ENCODE measurements around the gene CLIC4. TPM values are rescaled to one million over a fixed set of nuclear protein-coding genes. Genes with fewer than 3 reads are reported as not detected.

CLIC4 gene
- total RNA-seq, 4 donors from 2014 or later: 294 to 434 (median 374) TPM

DNA sequence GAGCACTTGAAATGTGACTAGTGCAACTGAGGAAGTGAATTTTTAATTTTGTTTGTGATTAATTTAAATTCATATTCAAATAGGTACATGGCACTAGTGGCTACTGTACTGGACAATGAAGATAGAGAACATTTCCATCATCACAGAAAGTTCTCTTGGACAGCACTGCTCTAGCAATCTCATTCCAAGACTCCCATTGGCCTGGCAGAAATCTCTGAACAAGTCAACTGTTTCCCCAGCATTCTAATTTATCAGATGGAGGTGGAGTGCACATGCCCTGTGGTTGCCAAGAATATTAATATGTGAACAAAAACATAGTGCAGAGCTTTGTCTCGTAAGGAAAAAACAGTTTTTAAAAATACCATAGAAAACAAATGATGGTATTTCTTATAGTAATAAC, 81.3 kb downstream of the CLIC4 start:
- no peaks in the 10 kb centered on the region for H3K27me3 ChIP-seq
- intact Hi-C loops (cut with DNase I; ENCODE audit: low total_unique reads): no loop called here
- TF ChIP-seq, protein P1, sequence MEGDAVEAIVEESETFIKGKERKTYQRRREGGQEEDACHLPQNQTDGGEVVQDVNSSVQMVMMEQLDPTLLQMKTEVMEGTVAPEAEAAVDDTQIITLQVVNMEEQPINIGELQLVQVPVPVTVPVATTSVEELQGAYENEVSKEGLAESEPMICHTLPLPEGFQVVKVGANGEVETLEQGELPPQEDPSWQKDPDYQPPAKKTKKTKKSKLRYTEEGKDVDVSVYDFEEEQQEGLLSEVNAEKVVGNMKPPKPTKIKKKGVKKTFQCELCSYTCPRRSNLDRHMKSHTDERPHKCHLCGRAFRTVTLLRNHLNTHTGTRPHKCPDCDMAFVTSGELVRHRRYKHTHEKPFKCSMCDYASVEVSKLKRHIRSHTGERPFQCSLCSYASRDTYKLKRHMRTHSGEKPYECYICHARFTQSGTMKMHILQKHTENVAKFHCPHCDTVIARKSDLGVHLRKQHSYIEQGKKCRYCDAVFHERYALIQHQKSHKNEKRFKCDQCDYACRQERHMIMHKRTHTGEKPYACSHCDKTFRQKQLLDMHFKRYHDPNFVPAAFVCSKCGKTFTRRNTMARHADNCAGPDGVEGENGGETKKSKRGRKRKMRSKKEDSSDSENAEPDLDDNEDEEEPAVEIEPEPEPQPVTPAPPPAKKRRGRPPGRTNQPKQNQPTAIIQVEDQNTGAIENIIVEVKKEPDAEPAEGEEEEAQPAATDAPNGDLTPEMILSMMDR (IDR thresholded peaks at IDR 0.05): no peak
- TF ChIP-seq POLR2A (IDR thresholded peaks at IDR 0.05): no peak
- H3K36me3 ChIP-seq: no peaks in the 10 kb centered on the region
- no peaks in the 10 kb centered on the region for H3K9me3 ChIP-seq
- H3K27ac ChIP-seq: peak overlapping the region; percentile 15 to 63
- DNase-seq: no peak
- peaks cover 0 to 18% of the 10 kb centered on the region in 2 donors for H3K4me1 ChIP-seq
- no peak overlapping the region for H3K4me3 ChIP-seq

DNA sequence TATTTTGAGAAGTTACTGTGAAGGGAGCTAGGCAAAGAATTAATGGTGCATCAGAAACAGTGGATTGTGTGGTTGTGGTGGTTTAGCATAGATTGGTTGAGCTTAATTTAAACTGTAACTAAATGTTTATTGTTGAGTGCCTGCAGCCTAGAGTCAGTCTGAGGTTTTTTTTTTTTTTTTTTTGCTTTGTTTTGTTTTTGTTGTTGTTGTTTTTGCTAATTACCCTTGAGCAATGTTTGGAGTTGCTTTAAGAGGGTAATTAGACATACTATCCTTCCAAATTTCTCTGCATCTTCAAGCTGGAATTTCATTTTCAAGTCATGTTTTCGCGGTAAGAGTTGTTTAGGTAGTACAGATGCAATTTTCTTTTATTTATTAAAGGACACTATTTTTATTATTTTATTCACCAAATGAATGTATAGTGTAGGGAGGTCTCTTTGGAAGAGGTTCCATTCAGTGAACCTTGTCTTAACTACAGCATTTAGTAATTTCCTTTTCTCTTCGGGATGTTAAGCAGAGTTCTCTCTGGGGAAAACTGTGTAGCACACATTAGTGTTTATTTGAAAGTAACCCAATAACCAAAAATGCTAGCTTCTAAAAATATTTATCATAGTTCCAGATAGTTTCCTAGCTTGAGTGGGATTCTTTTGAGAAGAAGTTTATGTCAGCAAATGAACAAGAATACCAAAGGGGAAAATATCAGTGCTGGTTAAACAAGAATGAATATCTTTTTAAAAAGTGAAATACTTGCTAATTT, 82.3 kb downstream of the CLIC4 start:
- H3K27ac ChIP-seq: peak overlapping the region; percentile 57 to 63
- no peaks in the 10 kb centered on the region for H3K27me3 ChIP-seq
- no peaks in the 10 kb centered on the region for H3K9me3 ChIP-seq
- no peak overlapping the region for H3K4me3 ChIP-seq
- intact Hi-C loops (cut with DNase I; ENCODE audit: low total_unique reads): no loop called here
- no peaks in the 10 kb centered on the region for H3K36me3 ChIP-seq
- no peak for DNase-seq
- peaks cover 0 to 18% of the 10 kb centered on the region in 2 donors for H3K4me1 ChIP-seq
- no peak for TF ChIP-seq POLR2A (IDR thresholded peaks at IDR 0.05)
- TF ChIP-seq, protein P1 (IDR thresholded peaks at IDR 0.05): no peak

DNA sequence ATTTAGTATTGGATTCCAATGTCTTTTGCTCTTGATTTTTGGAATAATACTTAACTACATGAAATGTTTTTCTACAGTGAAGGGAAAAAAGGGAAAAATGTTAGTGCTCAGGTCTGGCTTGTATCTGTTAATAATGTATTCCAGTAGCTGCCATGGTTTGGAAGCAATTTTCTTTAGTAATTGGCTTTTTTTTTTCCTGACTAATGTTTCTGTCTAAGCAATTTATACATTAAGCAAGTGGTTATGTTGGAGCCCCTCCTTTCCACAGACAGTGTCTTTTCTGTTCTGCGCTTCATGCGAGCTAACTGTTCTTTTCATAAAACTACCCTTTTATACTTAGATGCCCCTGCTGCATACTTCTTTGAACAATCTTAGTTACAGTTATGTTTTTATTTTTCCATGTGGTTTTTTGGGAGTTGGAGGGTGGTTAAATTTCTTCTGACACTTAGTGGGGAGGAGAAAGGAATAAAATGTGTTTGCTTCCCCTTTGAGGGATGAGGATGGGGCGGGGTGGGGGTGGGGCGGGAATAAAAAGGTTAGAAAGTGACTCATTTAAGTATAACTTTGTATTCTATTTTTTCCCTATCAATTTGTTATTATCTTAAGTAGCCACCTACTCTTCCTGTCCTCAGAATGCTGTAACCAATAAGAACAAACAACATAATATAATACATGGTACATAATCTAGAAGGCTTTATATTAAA, 83.1 kb downstream of the CLIC4 start:
- intact Hi-C loops (cut with DNase I; ENCODE audit: low total_unique reads): no loop called here
- H3K4me3 ChIP-seq: no peak overlapping the region
- no peaks in the 10 kb centered on the region for H3K9me3 ChIP-seq
- H3K36me3 ChIP-seq: no peaks in the 10 kb centered on the region
- H3K27ac ChIP-seq: peak overlapping the region; percentile 57 to 63
- TF ChIP-seq, protein P1 (IDR thresholded peaks at IDR 0.05): no peak
- no peak for TF ChIP-seq POLR2A (IDR thresholded peaks at IDR 0.05)
- H3K4me1 ChIP-seq: peaks cover 0 to 18% of the 10 kb centered on the region in 2 donors
- H3K27me3 ChIP-seq: no peaks in the 10 kb centered on the region
- DNase-seq: no peak

DNA sequence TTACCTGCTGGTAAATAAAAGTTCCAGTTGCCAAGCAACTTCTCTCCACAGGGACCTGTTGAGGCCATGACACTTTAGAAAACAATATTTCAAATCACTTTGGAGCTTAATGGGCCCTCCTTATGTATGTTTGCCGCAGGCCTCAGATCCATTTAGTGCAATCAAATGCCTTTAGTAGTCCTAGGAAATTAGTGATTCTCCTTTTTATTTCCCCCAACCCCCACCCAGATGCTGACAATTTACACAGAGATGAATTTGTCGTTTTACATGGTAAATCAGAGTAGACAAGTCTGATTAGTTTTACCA, 83.6 kb downstream of the CLIC4 start:
- intact Hi-C loops (cut with DNase I; ENCODE audit: low total_unique reads): no loop called here

More for the DNA sequence above, 83.6 kb downstream of the CLIC4 start:
- TF ChIP-seq POLR2A (IDR thresholded peaks at IDR 0.05): no peak
- TF ChIP-seq, protein P1 (IDR thresholded peaks at IDR 0.05): no peak
- no peak for DNase-seq
- H3K27me3 ChIP-seq: no peaks in the 10 kb centered on the region
- H3K4me3 ChIP-seq: no peak overlapping the region
- H3K36me3 ChIP-seq: no peaks in the 10 kb centered on the region
- no peaks in the 10 kb centered on the region for H3K9me3 ChIP-seq
- H3K27ac ChIP-seq: peak overlapping the region; percentile 57 to 63
- peaks cover 0 to 18% of the 10 kb centered on the region in 2 donors for H3K4me1 ChIP-seq
